ENCODE data around the gene IQSEC3.
"Not testable (repeated sequence)": the region's sequence is repeated elsewhere in the genome, so short reads cannot be mapped to it uniquely, and the experiment has no call there.

DNA sequence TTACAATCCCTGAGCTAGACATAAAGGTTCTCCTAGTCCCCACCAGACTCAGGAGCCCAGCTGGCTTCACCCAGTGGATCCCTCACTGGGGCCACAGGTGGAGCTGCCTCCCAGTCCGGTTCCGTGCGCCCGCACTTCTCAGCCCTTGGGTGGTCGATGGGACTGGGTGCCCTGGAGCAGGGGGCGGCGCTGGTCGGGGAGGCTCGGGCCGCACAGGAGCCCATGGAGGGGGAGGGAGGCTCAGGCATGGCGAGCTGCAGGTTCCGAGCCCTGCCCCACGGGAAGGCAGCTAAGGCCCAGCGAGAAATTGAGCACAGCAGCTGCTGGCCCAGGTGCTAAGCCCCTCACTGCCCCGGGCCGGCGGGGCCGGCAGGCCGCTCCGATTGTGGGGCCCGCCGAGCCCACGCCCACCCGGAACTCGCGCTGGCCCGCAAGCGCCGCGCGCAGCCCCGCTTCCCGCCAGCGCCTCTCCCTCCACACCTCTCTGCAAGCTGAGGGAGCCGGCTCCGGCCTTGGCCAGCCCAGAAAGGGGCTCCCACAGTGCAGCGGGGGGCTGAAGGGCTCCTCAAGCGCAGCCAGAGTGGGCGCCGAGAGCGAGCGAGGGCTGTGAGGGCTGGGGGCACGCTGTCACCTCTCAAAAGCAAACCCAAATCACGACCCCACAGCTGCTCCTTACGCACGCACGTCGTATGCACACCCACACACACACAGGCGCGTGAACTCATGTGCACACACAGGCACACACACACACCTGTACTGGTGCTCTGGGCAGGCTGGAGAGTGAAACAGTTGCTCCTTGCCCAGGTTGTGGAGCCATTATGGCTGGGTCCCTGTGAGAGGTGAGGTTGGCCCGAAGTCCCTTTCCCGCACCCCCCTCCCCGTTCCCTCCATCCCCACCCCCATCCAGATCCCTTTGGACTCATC lies 121.7 kb downstream of the IQSEC3 start:
- TF ChIP-seq POLR2A (IDR thresholded peaks at IDR 0.05; ENCODE audit: low read length); GATA1 (IDR thresholded peaks at IDR 0.05; ENCODE audit: low read depth, low read length): not testable (repeated sequence)

Measured in erythroblast (primary cell).